Spleen (tissue), 11 donors: ENCODE measurements around the gene MMAB. TPM values are rescaled to one million over a fixed set of nuclear protein-coding genes. Genes with fewer than 3 reads are reported as not detected.

Source experiments
- DNase-seq: peaks from one replicate; pipeline ENCODE4 v3.0.0-alpha.2; 2020
- H3K27ac ChIP-seq, 8 donors: fragments of 200-600 bp; sonication (generic) in 7 of 8; 1 replicate in 4 of 8; 2 replicates in 4 of 8; pipeline versions ENCODE4 v1.5.0 to v1.8.0; 2016 to 2021; ENCODE audit warnings: inconsistent platforms in 4 of 8, mild to moderate bottlenecking in 4 of 8, moderate library complexity in 1 of 8
- H3K27me3 ChIP-seq, 7 donors: fragments of 200-600 bp; sonication (generic) in 6 of 7; replicated peaks in 1 of 7; 1 replicate in 4 of 7; 2 replicates in 3 of 7; pipeline versions ENCODE4 v1.5.0 to v1.8.0; 2016 to 2021; ENCODE audit warnings: inconsistent platforms in 3 of 7, mild to moderate bottlenecking in 1 of 7
- H3K36me3 ChIP-seq, 6 donors: fragments of 200-600 bp; sonication (generic) in 5 of 6; 1 replicate in 4 of 6; 2 replicates in 2 of 6; pipeline versions ENCODE4 v1.5.0 to v1.8.0; 2016 to 2021; ENCODE audit warnings: inconsistent platforms in 2 of 6
- H3K4me1 ChIP-seq, 6 donors: fragments of 200-600 bp; sonication (generic) in 5 of 6; 1 replicate in 3 of 6; 2 replicates in 3 of 6; pipeline versions ENCODE4 v1.5.0 to v1.8.0; 2016 to 2021; ENCODE audit warnings: inconsistent platforms in 3 of 6
- H3K4me3 ChIP-seq, 8 donors: fragments of 200-600 bp; sonication (generic) in 7 of 8; 1 replicate in 4 of 8; 2 replicates in 4 of 8; pipeline versions ENCODE4 v1.5.0 to v1.8.0; 2016 to 2021; ENCODE audit warnings: inconsistent platforms in 4 of 8, mild to moderate bottlenecking in 4 of 8, moderate library complexity in 2 of 8
- H3K9me3 ChIP-seq, 8 donors: fragments of 200-600 bp; sonication (generic) in 7 of 8; 1 replicate in 4 of 8; 2 replicates in 4 of 8; pipeline versions ENCODE4 v1.5.0 to v1.8.0; 2016 to 2021; ENCODE audit warnings: inconsistent platforms in 4 of 8
- POLR2A ChIP-seq, 3 donors: fragments of 450-650 bp; IDR thresholded peaks; one replicate each; pipeline ENCODE4 v1.5.1; 2017; ENCODE audit warnings: antibody characterized with exemption in 3 of 3, mild to moderate bottlenecking in 1 of 3
- POLR2AphosphoS5 ChIP-seq, 3 donors: sonication (generic); formaldehyde crosslinking; IDR thresholded peaks; one replicate each; pipeline ENCODE4 v1.5.1; 2017; ENCODE audit warnings: antibody characterized with exemption in 3 of 3
- WGBS, 5 donors: extraction: QIAGEN DNeasy Blood & Tissue Kit in 3 of 5; methylation state at CpG; one replicate each; pipeline versions ENCODE4 v1.1.5 to v1.1.7; 2013 to 2018; 5-methylcytosine and 5-hydroxymethylcytosine counted together
- intact Hi-C: fragments of 100-400 bp; cut with DNase I; formaldehyde crosslinking; loops from one replicate; pipeline ENCODE4 v1.15.0; 2023; ENCODE audit warnings: low total_unique reads
- polyA plus RNA-seq, 3 donors: library from polyadenylated mRNA; stranded (reverse); fragments of 200-250 nt; gene quantifications; one replicate each; pipeline ENCODE4 v1.2.1, GENCODE V29; 2013
- total RNA-seq, 7 donors: library from RNA; depleted of rRNA in 3 of 7; stranded (reverse); fragments of >200 nt in 3 of 7; fragmentation: NEBNext Ultra II Directional in 4 of 7; extraction: Animal tissue kit (Norgen Biotek cat#: 25700) in 4 of 7; gene quantifications; one replicate each; pipeline versions ENCODE4 v1.1.0 to v1.2.1, GENCODE V29; 2016 to 2021
- TF ChIP-seq, protein P1 (sequence below), 11 experiments: fragments of 200-600 bp in 7 of 11; fragments of 450-650 bp in 4 of 11; sonication (generic) in 4 of 11; IDR thresholded peaks in 8 of 11; conservative IDR thresholded peaks in 3 of 11; 1 replicate in 7 of 11; 2 replicates in 4 of 11; pipeline versions ENCODE4 v1.4.0 to v1.8.0; 2016 to 2021; ENCODE audit warnings: antibody characterized with exemption in 11 of 11, inconsistent platforms in 4 of 11, mild to moderate bottlenecking in 1 of 11
- donor health status: healthy with polysubstance abuse.
- donor health status: DM: no; HTN: no; CAD: no; lungs with moderate emphysema.
- donor health status: DM: no; HTN: no; CAD: no.
- donor health status: Bipolar disorder and iron deficiency.
- donor health status: healthy.
- donor health status: DM: no; HTN: no; CAD: no.
- donor health status: DM: yes; HTN: yes; CAD: no.

MMAB gene
- total and polyA plus RNA-seq, 10 donors: 14.5 to 41.7 (median 20.3) TPM

DNA sequence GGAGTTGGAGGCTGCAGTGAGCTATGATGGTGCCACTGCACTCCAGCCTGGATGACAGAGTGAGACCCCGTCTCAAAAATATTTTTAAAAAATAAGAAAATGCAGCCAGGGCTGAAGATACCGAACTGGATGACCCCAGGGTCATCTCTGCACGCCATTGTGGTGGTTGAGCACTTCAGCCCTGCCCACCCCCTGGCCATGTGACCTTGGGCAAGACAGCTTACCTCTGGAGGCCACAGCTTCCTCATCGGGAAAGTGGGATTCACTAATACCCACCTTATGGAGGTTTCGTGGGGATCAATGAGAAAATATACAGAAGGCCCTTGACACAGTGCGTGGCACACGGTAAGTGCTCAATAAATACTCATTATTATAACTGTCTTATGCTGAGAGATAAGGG is 25.8 kb upstream of the MMAB start:
- Histone ChIP-seq H3K4me1 (peaks cover 6 to 41% (median 16%) of the 10 kb centered on the region in 6 donors), H3K4me3 (no peak overlapping the region), H3K36me3 (peaks cover 0 to 28% (median 0%) of the 10 kb centered on the region in 6 donors), H3K27ac (no peak overlapping the region), H3K27me3 (peaks cover 0 to 7% (median 0%) of the 10 kb centered on the region in 7 donors), H3K9me3 (no peaks in the 10 kb centered on the region)
- no peak for TF ChIP-seq POLR2A (IDR thresholded peaks at IDR 0.05)
- TF ChIP-seq POLR2AphosphoS5 (IDR thresholded peaks at IDR 0.05): no peak
- TF ChIP-seq, protein P1, sequence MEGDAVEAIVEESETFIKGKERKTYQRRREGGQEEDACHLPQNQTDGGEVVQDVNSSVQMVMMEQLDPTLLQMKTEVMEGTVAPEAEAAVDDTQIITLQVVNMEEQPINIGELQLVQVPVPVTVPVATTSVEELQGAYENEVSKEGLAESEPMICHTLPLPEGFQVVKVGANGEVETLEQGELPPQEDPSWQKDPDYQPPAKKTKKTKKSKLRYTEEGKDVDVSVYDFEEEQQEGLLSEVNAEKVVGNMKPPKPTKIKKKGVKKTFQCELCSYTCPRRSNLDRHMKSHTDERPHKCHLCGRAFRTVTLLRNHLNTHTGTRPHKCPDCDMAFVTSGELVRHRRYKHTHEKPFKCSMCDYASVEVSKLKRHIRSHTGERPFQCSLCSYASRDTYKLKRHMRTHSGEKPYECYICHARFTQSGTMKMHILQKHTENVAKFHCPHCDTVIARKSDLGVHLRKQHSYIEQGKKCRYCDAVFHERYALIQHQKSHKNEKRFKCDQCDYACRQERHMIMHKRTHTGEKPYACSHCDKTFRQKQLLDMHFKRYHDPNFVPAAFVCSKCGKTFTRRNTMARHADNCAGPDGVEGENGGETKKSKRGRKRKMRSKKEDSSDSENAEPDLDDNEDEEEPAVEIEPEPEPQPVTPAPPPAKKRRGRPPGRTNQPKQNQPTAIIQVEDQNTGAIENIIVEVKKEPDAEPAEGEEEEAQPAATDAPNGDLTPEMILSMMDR (IDR thresholded peaks at IDR 0.05 in 8 of 11, conservative IDR thresholded peaks at IDR 0.05 in 3 of 11): no peak
- intact Hi-C loops: loop anchor here (10.0 kb wide), 1 partner anchor 116 kb away; the partner anchor contains the start of gene FAM222A
- 71 to 88% (median 81%) methylated on average over 7 of the region's 7 CpGs for WGBS, 5 donors
- DNase-seq: no peak

DNA sequence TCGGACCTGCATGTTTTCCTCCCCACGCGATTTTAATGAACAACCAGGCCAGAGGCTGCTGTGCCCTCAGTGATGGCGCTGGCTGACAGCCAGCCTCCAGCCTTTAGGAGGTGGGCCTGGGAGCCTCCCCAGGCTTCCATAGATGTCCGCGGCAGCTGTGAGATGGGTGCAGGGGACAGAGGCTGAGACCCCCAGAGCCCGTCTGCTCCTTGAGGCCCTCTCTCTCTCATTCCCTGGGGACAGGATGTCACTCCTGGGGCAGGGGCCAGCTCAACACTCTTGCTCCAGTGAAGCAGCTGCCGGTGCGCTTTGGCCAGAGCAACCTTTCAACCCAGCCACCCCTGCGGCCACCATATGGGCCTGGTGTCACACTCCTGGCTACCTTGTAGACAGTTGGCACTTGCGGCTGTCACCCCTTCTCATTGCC is 25.1 kb upstream of the MMAB start:
- Histone ChIP-seq H3K27me3 (peaks cover 0 to under 1% (median 0%) of the 10 kb centered on the region in 7 donors), H3K36me3 (peaks cover 0 to 34% (median 0%) of the 10 kb centered on the region in 6 donors), H3K4me3 (no peak overlapping the region), H3K4me1 (peaks cover 6 to 41% (median 16%) of the 10 kb centered on the region in 6 donors), H3K27ac (no peak overlapping the region), H3K9me3 (no peaks in the 10 kb centered on the region)
- intact Hi-C loops: loop anchor here (10.0 kb wide), 1 partner anchor 116 kb away; the partner anchor contains the start of gene FAM222A
- 87 to 96% (median 91%) methylated on average over 8 to 11 of the region's 11 CpGs for WGBS, 5 donors
- DNase-seq: no peak
- no peak for TF ChIP-seq POLR2AphosphoS5 (IDR thresholded peaks at IDR 0.05)
- TF ChIP-seq, protein P1 (IDR thresholded peaks at IDR 0.05 in 8 of 11, conservative IDR thresholded peaks at IDR 0.05 in 3 of 11): no peak
- TF ChIP-seq POLR2A (IDR thresholded peaks at IDR 0.05): no peak

DNA sequence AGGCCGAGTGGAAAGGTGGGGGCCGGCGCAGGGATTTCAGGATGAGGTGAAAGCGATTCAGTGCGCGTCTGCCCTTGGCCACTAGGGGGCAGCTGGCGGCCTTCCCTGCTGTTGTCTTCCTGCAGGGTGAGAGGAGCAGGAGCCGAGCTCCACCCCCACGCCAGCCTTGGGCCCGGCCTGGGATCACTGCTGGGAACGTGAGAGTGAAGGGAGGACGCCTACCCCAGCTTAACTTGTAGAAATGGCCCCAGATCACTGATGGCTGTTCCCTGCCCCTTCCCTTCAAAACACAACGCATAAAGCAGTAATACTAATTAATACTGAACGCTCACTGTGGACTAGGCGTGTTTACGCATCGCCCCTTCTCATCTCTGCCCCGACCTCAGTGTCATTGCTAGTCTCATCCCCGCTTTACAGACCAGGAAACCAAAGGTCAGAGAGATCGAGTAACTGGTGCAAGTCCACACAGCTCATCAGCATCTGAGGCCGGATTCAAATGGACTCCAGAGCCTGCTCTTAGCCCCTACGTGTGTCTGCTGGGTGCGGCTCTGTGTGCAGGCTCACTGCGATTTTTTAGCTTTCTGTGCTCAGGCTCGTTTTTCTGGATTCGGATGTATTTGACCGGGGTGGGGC is 24.6 kb upstream of the MMAB start:
- H3K36me3 ChIP-seq: peaks cover 0 to 40% (median 1%) of the 10 kb centered on the region in 6 donors
- H3K27ac ChIP-seq: no peak overlapping the region
- no peak overlapping the region for H3K4me3 ChIP-seq
- TF ChIP-seq POLR2AphosphoS5 (IDR thresholded peaks at IDR 0.05): peak; percentile 26 to 64 (median 60)
- no peak for TF ChIP-seq POLR2A (IDR thresholded peaks at IDR 0.05)
- TF ChIP-seq, protein P1 (IDR thresholded peaks at IDR 0.05 in 8 of 11, conservative IDR thresholded peaks at IDR 0.05 in 3 of 11): peak; percentile 56 to 96 (median 92)
- H3K4me1 ChIP-seq: peaks cover 6 to 41% (median 16%) of the 10 kb centered on the region in 6 donors
- H3K27me3 ChIP-seq: no peaks in the 10 kb centered on the region
- 43 to 48% (median 47%) methylated on average over 26 to 27 of the region's 27 CpGs for WGBS, 5 donors
- intact Hi-C loops: loop anchor here (2.0 to 10.0 kb wide), 2 partner anchors 117 to 177 kb away; partner anchors contain the start of gene FAM222A
- DNase-seq: peak; percentile 92
- no peaks in the 10 kb centered on the region for H3K9me3 ChIP-seq

DNA sequence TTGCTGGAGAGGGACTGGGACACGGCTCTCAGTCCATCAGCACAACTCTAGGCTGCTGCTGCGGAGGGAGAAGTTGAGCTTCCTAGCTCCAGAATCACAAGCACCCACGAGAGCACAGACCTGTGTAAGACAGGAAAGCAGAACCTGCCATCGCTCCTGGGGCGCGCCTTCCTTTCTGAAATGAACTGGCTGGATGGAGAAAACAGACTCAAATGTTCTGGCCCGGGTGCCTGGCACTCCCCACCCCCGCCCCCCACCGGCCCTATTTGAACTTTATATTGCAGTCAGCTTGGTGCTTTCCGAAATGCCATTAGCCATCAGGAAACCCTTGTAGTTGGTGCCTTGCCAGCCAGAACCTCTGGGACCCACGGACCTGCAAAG is 24.1 kb upstream of the MMAB start:
- intact Hi-C loops: loop anchor here (2.0 to 10.0 kb wide), 2 partner anchors 117 to 177 kb away; partner anchors contain the start of gene FAM222A
- H3K27me3 ChIP-seq: no peaks in the 10 kb centered on the region
- 46 to 55% (median 51%) methylated on average over 11 of the region's 11 CpGs for WGBS, 5 donors
- no peak overlapping the region for H3K4me3 ChIP-seq
- peaks cover 6 to 41% (median 16%) of the 10 kb centered on the region in 6 donors for H3K4me1 ChIP-seq
- peaks cover 0 to 45% (median 4%) of the 10 kb centered on the region in 6 donors for H3K36me3 ChIP-seq
- TF ChIP-seq, protein P1 (IDR thresholded peaks at IDR 0.05 in 8 of 11, conservative IDR thresholded peaks at IDR 0.05 in 3 of 11): no peak
- no peaks in the 10 kb centered on the region for H3K9me3 ChIP-seq
- no peak overlapping the region for H3K27ac ChIP-seq
- DNase-seq: no peak
